ENCODE results near the gene CABP2.
A peak's percentile ranks its signal among the peaks of the same experiment; 100 is the strongest.

The CABP2 gene

GRCh38 chr11:67534070-67534679 is 10.9 kb upstream of the CABP2 start:
- H3F3A ChIP-seq (ENCODE audit: insufficient read depth, low read length), result no peaks in the 10 kb centered on the region
- no peaks in the 10 kb centered on the region for H3K9me2 ChIP-seq (ENCODE audit: low read depth, low read length)
- H3K79me2 ChIP-seq (ENCODE audit: insufficient read depth, low read length), result no peaks in the 10 kb centered on the region
- no peaks in the 10 kb centered on the region for H3K36me3 ChIP-seq (ENCODE audit: insufficient read depth, low read length)
- H3K27ac ChIP-seq (ENCODE audit: low read depth, low read length, poor library complexity, severe bottlenecking), result no peak overlapping the region
- peaks cover 21% of the 10 kb centered on the region for H3K9me3 ChIP-seq (ENCODE audit: low read length)
- H3K4me3 ChIP-seq (ENCODE audit: low read depth, low read length, poor library complexity, severe bottlenecking), result no peak overlapping the region
- H3K4me2 ChIP-seq (ENCODE audit: low read length), result no peak overlapping the region
- TF ChIP-seq EZH2 (IDR thresholded peaks at IDR 0.05; ENCODE audit: borderline replicate concordance, low read length), result no peak
- TF ChIP-seq CTCF (IDR thresholded peaks at IDR 0.05; ENCODE audit: low read length), result no peak
- no peaks in the 10 kb centered on the region; the same call in 1 of the 2 replicates for H3K27me3 ChIP-seq (ENCODE audit: insufficient read depth, low read length)
- no peaks in the 10 kb centered on the region for H4K20me1 ChIP-seq (ENCODE audit: insufficient read depth, low read length)
- H3K9ac ChIP-seq (ENCODE audit: low read length), result no peak overlapping the region
- peaks cover 7% of the 10 kb centered on the region for H3K4me1 ChIP-seq (ENCODE audit: insufficient read depth, low read length, severe bottlenecking)
- no peak overlapping the region for H2AFZ ChIP-seq (ENCODE audit: low read length)

GRCh38 chr11:67532889-67533288 is 9.6 kb upstream of the CABP2 start:
- Histone ChIP-seq H3K4me1 (ENCODE audit: insufficient read depth, low read length, severe bottlenecking) (peaks cover 7% of the 10 kb centered on the region), H3F3A (ENCODE audit: insufficient read depth, low read length) (no peaks in the 10 kb centered on the region), H3K9ac (ENCODE audit: low read length) (no peak overlapping the region), H3K79me2 (ENCODE audit: insufficient read depth, low read length) (no peaks in the 10 kb centered on the region), H2AFZ (ENCODE audit: low read length) (no peak overlapping the region), H3K9me2 (ENCODE audit: low read depth, low read length) (no peaks in the 10 kb centered on the region), H3K9me3 (ENCODE audit: low read length) (peaks cover 21% of the 10 kb centered on the region), H3K27ac (ENCODE audit: low read depth, low read length, poor library complexity, severe bottlenecking) (no peak overlapping the region), H3K27me3 (ENCODE audit: insufficient read depth, low read length) (no peaks in the 10 kb centered on the region; the same call in 1 of the 2 replicates), H3K4me3 (ENCODE audit: low read depth, low read length, poor library complexity, severe bottlenecking) (no peak overlapping the region), H3K36me3 (ENCODE audit: insufficient read depth, low read length) (no peaks in the 10 kb centered on the region), H3K4me2 (ENCODE audit: low read length) (no peak overlapping the region), H4K20me1 (ENCODE audit: insufficient read depth, low read length) (no peaks in the 10 kb centered on the region)
- no peak for TF ChIP-seq CTCF (IDR thresholded peaks at IDR 0.05; ENCODE audit: low read length)
- no peak for TF ChIP-seq EZH2 (IDR thresholded peaks at IDR 0.05; ENCODE audit: borderline replicate concordance, low read length)

GRCh38 chr11:67530282-67530592 is 7.0 kb upstream of the CABP2 start:
- no peaks in the 10 kb centered on the region for H3K79me2 ChIP-seq (ENCODE audit: insufficient read depth, low read length)
- H3K36me3 ChIP-seq (ENCODE audit: insufficient read depth, low read length), result no peaks in the 10 kb centered on the region
- H3K4me3 ChIP-seq (ENCODE audit: low read depth, low read length, poor library complexity, severe bottlenecking), result no peak overlapping the region
- peak overlapping the region; percentile 20; the same call in 1 of the 2 replicates for H3K4me2 ChIP-seq (ENCODE audit: low read length)
- H3K9ac ChIP-seq (ENCODE audit: low read length), result no peak overlapping the region
- H4K20me1 ChIP-seq (ENCODE audit: insufficient read depth, low read length), result no peaks in the 10 kb centered on the region
- H3K9me3 ChIP-seq (ENCODE audit: low read length), result peaks cover 16% of the 10 kb centered on the region
- no peaks in the 10 kb centered on the region for H3F3A ChIP-seq (ENCODE audit: insufficient read depth, low read length)
- peaks cover 7% of the 10 kb centered on the region for H3K4me1 ChIP-seq (ENCODE audit: insufficient read depth, low read length, severe bottlenecking)
- H3K27me3 ChIP-seq (ENCODE audit: insufficient read depth, low read length), result peaks cover 7% of the 10 kb centered on the region; the same call in 1 of the 2 replicates
- H2AFZ ChIP-seq (ENCODE audit: low read length), result no peak overlapping the region
- H3K9me2 ChIP-seq (ENCODE audit: low read depth, low read length), result no peaks in the 10 kb centered on the region
- H3K27ac ChIP-seq (ENCODE audit: low read depth, low read length, poor library complexity, severe bottlenecking), result no peak overlapping the region
- TF ChIP-seq EZH2 (IDR thresholded peaks at IDR 0.05; ENCODE audit: borderline replicate concordance, low read length) (no peak), CTCF (IDR thresholded peaks at IDR 0.05; ENCODE audit: low read length) (no peak)
